HepG2 (cell line): Measurements from ENCODE around the gene SLC12A9.

ENCODE experiments used
- SMAD1 ChIP-seq: sonication (generic); formaldehyde crosslinking; IDR thresholded peaks from 2 replicates; pipeline ENCODE4 v1.4.0; 2020; ENCODE audit warnings: missing genetic modification reagents, low read depth, mild to moderate bottlenecking, borderline replicate concordance
- TF ChIP-seq, protein P1 (sequence below): IDR thresholded peaks from 2 replicates; pipeline ENCODE4 v1.6.1; 2012; ENCODE audit warnings: inconsistent platforms
- TF ChIP-seq, protein P2 (sequence below): sonication (generic); formaldehyde crosslinking; IDR thresholded peaks from 2 replicates; pipeline ENCODE4 v1.5.1; 2020; ENCODE audit warnings: mild to moderate bottlenecking, missing genetic modification reagents, borderline replicate concordance

DNA sequence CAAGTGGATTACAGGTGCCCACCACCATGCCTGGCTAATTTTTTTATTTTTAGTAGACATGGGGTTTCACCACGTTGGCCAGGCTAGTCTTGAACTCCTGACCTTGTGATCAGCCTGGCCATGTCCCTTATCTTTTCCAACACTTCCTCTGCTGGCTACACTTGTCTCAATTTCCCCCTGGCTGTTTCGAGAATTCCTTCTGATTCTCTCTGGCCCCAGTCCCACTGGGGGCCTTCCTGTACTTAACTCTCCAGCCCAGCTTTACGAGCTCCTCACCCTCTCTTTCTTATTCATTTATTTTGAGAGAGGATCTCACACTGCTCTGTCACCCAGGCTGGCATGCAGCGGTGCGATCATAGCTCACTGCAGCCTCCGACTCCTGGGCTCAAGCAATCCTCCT, 33.7 kb upstream of the SLC12A9 start:
- TF ChIP-seq, protein P1, sequence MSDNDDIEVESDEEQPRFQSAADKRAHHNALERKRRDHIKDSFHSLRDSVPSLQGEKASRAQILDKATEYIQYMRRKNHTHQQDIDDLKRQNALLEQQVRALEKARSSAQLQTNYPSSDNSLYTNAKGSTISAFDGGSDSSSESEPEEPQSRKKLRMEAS: no peak
- no peak for TF ChIP-seq SMAD1 (CRISPR knock-in tag)
- TF ChIP-seq, protein P2, sequence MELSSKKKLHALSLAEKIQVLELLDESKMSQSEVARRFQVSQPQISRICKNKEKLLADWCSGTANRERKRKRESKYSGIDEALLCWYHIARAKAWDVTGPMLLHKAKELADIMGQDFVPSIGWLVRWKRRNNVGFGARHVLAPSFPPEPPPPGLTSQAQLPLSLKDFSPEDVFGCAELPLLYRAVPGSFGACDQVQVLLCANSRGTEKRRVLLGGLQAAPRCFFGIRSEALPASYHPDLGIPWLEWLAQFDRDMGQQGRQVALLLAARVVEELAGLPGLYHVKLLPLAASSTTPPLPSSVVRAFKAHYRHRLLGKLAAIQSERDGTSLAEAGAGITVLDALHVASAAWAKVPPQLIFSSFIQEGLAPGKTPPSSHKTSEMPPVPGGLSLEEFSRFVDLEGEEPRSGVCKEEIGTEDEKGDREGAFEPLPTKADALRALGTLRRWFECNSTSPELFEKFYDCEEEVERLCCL (CRISPR knock-in tag): no peak
